ENCODE results near the gene ARHGAP44.

The ARHGAP44 gene

DNA sequence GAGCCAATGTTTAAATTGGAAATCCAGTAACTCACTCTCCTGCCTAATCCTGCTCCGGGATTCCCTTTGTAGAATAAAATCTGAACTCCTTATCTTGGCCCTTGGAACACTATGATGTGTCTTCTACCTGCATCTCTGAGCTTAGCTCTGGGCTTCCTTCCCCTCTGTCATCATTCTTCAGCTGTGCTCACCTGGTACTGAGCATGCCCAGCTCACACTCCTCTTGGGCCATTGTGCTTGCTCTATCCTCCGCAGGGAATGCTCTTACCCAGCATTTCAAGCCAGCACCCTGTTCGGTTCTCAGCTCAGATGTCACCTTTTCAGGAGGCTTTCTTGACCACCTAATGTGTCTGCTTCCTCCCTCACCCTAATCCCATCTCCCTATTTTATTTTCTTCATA lies 112.7 kb downstream of the ARHGAP44 start:
- peaks cover 0 to 11% of the 10 kb centered on the region in 2 donors for H3K36me3 ChIP-seq (ENCODE audit: control insufficient read depth in 1 of 2, insufficient read depth in 2 of 2, low read length in 2 of 2)
- no peaks in the 10 kb centered on the region for H3K27me3 ChIP-seq (ENCODE audit: low read depth, low read length)
- no peaks in the 10 kb centered on the region for H3K4me1 ChIP-seq (ENCODE audit: control insufficient read depth in 1 of 2, insufficient read depth in 2 of 2, low read length in 2 of 2)
- H3K9me3 ChIP-seq (ENCODE audit: control insufficient read depth in 1 of 2, low read length in 2 of 2) = peaks cover 2 to 6% of the 10 kb centered on the region in 2 donors
- H3K4me3 ChIP-seq (ENCODE audit: low read depth in 1 of 2, low read length in 2 of 2) = no peak overlapping the region
- H3K27ac ChIP-seq (ENCODE audit: low read length) = no peak overlapping the region

DNA sequence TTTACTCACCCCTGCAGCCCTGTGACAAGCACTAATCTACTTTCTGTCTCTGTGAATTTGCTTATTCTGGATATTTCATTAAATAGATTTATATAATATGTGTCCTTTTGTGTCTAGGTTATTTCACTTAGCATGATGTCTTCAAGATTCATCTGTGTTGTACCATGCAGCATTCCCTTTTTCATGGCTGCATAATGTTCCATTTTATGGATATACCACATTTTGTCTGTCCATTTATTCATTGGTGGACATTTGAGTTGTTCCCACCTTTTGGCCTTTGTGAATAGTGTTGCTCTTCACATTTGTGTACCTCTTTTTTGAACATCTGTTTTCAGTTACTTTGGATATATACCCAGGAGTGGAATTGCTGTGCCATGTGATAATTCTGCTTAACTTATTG lies 118.2 kb downstream of the ARHGAP44 start:
- Histone ChIP-seq H3K27ac (ENCODE audit: low read length) (no peak overlapping the region), H3K4me3 (ENCODE audit: low read depth in 1 of 2, low read length in 2 of 2) (no peak overlapping the region), H3K4me1 (ENCODE audit: control insufficient read depth in 1 of 2, insufficient read depth in 2 of 2, low read length in 2 of 2) (no peaks in the 10 kb centered on the region), H3K36me3 (ENCODE audit: control insufficient read depth in 1 of 2, insufficient read depth in 2 of 2, low read length in 2 of 2) (peaks cover 0 to 4% of the 10 kb centered on the region in 2 donors), H3K9me3 (ENCODE audit: control insufficient read depth in 1 of 2, low read length in 2 of 2) (peaks cover 3 to 6% of the 10 kb centered on the region in 2 donors), H3K27me3 (ENCODE audit: low read depth, low read length) (no peaks in the 10 kb centered on the region)

GRCh38 chr17:12909046-12909445 lies 119.7 kb downstream of the ARHGAP44 start:
- H3K4me3 ChIP-seq (ENCODE audit: low read depth in 1 of 2, low read length in 2 of 2) = no peak overlapping the region
- no peak overlapping the region for H3K27ac ChIP-seq (ENCODE audit: low read length)
- no peaks in the 10 kb centered on the region for H3K4me1 ChIP-seq (ENCODE audit: control insufficient read depth in 1 of 2, insufficient read depth in 2 of 2, low read length in 2 of 2)
- no peaks in the 10 kb centered on the region for H3K27me3 ChIP-seq (ENCODE audit: low read depth, low read length)
- peaks cover 3 to 6% of the 10 kb centered on the region in 2 donors for H3K9me3 ChIP-seq (ENCODE audit: control insufficient read depth in 1 of 2, low read length in 2 of 2)
- peaks cover 0 to 4% of the 10 kb centered on the region in 2 donors for H3K36me3 ChIP-seq (ENCODE audit: control insufficient read depth in 1 of 2, insufficient read depth in 2 of 2, low read length in 2 of 2)

GRCh38 chr17:12909511-12909910 lies 120.2 kb downstream of the ARHGAP44 start:
- Histone ChIP-seq H3K27ac (ENCODE audit: low read length) (no peak overlapping the region), H3K4me1 (ENCODE audit: control insufficient read depth in 1 of 2, insufficient read depth in 2 of 2, low read length in 2 of 2) (no peaks in the 10 kb centered on the region), H3K36me3 (ENCODE audit: control insufficient read depth in 1 of 2, insufficient read depth in 2 of 2, low read length in 2 of 2) (peaks cover 0 to 4% of the 10 kb centered on the region in 2 donors), H3K9me3 (ENCODE audit: control insufficient read depth in 1 of 2, low read length in 2 of 2) (peaks cover 3 to 6% of the 10 kb centered on the region in 2 donors), H3K4me3 (ENCODE audit: low read depth in 1 of 2, low read length in 2 of 2) (no peak overlapping the region), H3K27me3 (ENCODE audit: low read depth, low read length) (no peaks in the 10 kb centered on the region)

DNA sequence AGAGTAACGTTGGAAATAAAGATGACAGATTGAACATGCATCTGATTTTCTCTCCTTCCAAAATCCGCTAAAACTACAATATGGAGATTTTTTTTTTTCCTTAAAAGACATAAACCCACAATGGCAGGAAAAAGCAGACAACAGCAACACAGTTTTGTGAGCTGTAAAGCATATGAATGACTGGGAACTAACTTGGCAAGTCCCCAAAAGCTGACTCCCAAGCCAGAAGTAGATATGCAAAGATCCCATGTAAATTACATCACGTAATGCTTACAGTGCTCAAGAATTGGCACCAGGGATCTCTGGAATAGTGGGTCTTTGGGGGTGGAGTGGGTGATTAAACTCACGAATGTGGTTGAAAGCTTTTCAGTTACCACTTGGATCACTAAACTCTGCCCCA lies 121.9 kb downstream of the ARHGAP44 start:
- Histone ChIP-seq H3K27me3 (ENCODE audit: low read depth, low read length) (no peaks in the 10 kb centered on the region), H3K36me3 (ENCODE audit: control insufficient read depth in 1 of 2, insufficient read depth in 2 of 2, low read length in 2 of 2) (no peaks in the 10 kb centered on the region), H3K27ac (ENCODE audit: low read length) (no peak overlapping the region), H3K9me3 (ENCODE audit: control insufficient read depth in 1 of 2, low read length in 2 of 2) (peaks cover 3 to 6% of the 10 kb centered on the region in 2 donors), H3K4me1 (ENCODE audit: control insufficient read depth in 1 of 2, insufficient read depth in 2 of 2, low read length in 2 of 2) (no peaks in the 10 kb centered on the region), H3K4me3 (ENCODE audit: low read depth in 1 of 2, low read length in 2 of 2) (no peak overlapping the region)

GRCh38 chr17:12917399-12917798 lies 128.1 kb downstream of the ARHGAP44 start:
- peaks cover 3 to 17% of the 10 kb centered on the region in 2 donors for H3K36me3 ChIP-seq (ENCODE audit: control insufficient read depth in 1 of 2, insufficient read depth in 2 of 2, low read length in 2 of 2)

GRCh38 chr17:12918142-12918541 lies 128.8 kb downstream of the ARHGAP44 start:
- Histone ChIP-seq H3K36me3 (ENCODE audit: control insufficient read depth in 1 of 2, insufficient read depth in 2 of 2, low read length in 2 of 2) (peaks cover 3 to 17% of the 10 kb centered on the region in 2 donors), H3K27ac (ENCODE audit: low read length) (no peak overlapping the region)

More at GRCh38 chr17:12917399-12917798, 128.1 kb downstream of the ARHGAP44 start:
- Histone ChIP-seq H3K27ac (ENCODE audit: low read length) (no peak overlapping the region), H3K4me1 (ENCODE audit: control insufficient read depth in 1 of 2, insufficient read depth in 2 of 2, low read length in 2 of 2) (no peaks in the 10 kb centered on the region), H3K27me3 (ENCODE audit: low read depth, low read length) (no peaks in the 10 kb centered on the region), H3K9me3 (ENCODE audit: control insufficient read depth in 1 of 2, low read length in 2 of 2) (no peaks in the 10 kb centered on the region), H3K4me3 (ENCODE audit: low read depth in 1 of 2, low read length in 2 of 2) (no peak overlapping the region)

GRCh38 chr17:12922120-12922519 lies 132.8 kb downstream of the ARHGAP44 start:
- peaks cover 0 to 11% of the 10 kb centered on the region in 2 donors for H3K36me3 ChIP-seq (ENCODE audit: control insufficient read depth in 1 of 2, insufficient read depth in 2 of 2, low read length in 2 of 2)
- no peaks in the 10 kb centered on the region for H3K4me1 ChIP-seq (ENCODE audit: control insufficient read depth in 1 of 2, insufficient read depth in 2 of 2, low read length in 2 of 2)
- H3K4me3 ChIP-seq (ENCODE audit: low read depth in 1 of 2, low read length in 2 of 2) = no peak overlapping the region
- H3K9me3 ChIP-seq (ENCODE audit: control insufficient read depth in 1 of 2, low read length in 2 of 2) = no peaks in the 10 kb centered on the region
- H3K27ac ChIP-seq (ENCODE audit: low read length) = no peak overlapping the region
- no peaks in the 10 kb centered on the region for H3K27me3 ChIP-seq (ENCODE audit: low read depth, low read length)

More at GRCh38 chr17:12918142-12918541, 128.8 kb downstream of the ARHGAP44 start:
- Histone ChIP-seq H3K4me1 (ENCODE audit: control insufficient read depth in 1 of 2, insufficient read depth in 2 of 2, low read length in 2 of 2) (no peaks in the 10 kb centered on the region), H3K9me3 (ENCODE audit: control insufficient read depth in 1 of 2, low read length in 2 of 2) (no peaks in the 10 kb centered on the region), H3K4me3 (ENCODE audit: low read depth in 1 of 2, low read length in 2 of 2) (no peak overlapping the region), H3K27me3 (ENCODE audit: low read depth, low read length) (no peaks in the 10 kb centered on the region)

DNA sequence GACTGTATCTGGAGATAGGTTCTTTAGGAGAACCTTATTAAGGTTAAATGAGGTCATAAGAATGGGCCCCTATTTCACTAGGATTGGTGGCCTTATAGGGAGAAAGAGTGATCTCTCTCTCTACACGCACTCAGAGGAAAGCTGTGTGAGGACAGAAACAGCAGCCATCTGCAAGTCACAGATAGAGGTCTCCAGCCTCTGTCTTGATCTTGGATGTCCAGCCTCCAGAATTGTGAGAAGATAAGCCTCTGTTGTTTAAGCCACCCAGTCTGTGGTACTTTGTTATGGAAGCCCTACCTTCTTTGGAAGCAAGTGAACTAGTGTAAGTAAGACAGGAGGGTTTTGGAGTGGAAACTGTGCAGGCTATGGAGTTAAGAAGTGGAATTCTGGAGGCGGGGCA lies 135.3 kb downstream of the ARHGAP44 start:
- H3K36me3 ChIP-seq (ENCODE audit: control insufficient read depth in 1 of 2, insufficient read depth in 2 of 2, low read length in 2 of 2) = no peaks in the 10 kb centered on the region
- no peak overlapping the region for H3K4me3 ChIP-seq (ENCODE audit: low read depth in 1 of 2, low read length in 2 of 2)
- no peak overlapping the region for H3K27ac ChIP-seq (ENCODE audit: low read length)
- H3K4me1 ChIP-seq (ENCODE audit: control insufficient read depth in 1 of 2, insufficient read depth in 2 of 2, low read length in 2 of 2) = no peaks in the 10 kb centered on the region
- no peaks in the 10 kb centered on the region for H3K9me3 ChIP-seq (ENCODE audit: control insufficient read depth in 1 of 2, low read length in 2 of 2)
- H3K27me3 ChIP-seq (ENCODE audit: low read depth, low read length) = no peaks in the 10 kb centered on the region

GRCh38 chr17:12927001-12927400 lies 137.7 kb downstream of the ARHGAP44 start:
- no peaks in the 10 kb centered on the region for H3K9me3 ChIP-seq (ENCODE audit: control insufficient read depth in 1 of 2, low read length in 2 of 2)
- H3K4me1 ChIP-seq (ENCODE audit: control insufficient read depth in 1 of 2, insufficient read depth in 2 of 2, low read length in 2 of 2) = no peaks in the 10 kb centered on the region
- no peaks in the 10 kb centered on the region for H3K36me3 ChIP-seq (ENCODE audit: control insufficient read depth in 1 of 2, insufficient read depth in 2 of 2, low read length in 2 of 2)
- no peaks in the 10 kb centered on the region for H3K27me3 ChIP-seq (ENCODE audit: low read depth, low read length)
- H3K4me3 ChIP-seq (ENCODE audit: low read depth in 1 of 2, low read length in 2 of 2) = no peak overlapping the region
- H3K27ac ChIP-seq (ENCODE audit: low read length) = no peak overlapping the region

DNA sequence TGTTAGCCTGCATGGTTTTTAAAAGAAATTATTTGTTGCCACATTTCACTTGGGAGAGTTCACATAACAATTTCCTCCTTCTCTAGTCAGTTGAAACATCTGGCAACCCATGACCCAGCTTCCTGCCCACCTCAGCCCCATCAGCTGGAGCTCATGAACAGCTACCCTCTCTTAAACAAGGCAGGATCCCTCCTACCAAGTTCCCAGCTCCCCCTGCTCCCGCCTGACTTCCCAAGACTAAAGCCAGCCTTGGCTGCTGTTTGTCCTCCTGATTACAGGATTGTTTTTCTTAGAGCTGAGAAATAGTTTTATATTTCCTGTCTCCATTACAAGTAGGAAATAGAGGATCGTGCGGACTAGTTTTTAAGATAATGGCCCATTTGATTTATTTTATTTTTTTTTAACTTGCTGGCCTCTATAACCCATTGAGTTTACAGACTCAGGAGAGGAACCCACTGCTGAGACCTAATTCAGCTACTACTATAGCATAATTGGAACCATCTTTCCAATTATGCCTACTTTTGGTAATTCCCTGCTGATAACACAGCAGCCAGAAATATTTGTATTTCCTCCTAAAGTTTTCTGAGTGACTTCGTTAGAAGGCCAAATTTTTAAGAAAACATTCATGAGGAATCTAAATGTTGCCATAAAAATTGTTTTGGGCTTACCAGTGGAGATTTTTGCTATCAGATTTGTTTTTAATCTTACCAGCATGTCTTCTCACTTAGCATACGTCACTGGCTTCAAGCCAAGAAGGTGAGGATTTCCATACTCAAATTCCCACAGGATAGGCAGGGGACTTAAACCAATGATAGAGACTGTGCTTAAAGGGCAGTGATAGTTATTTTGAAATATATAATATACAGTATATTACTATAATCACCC lies 138.5 kb downstream of the ARHGAP44 start:
- H3K9me3 ChIP-seq (ENCODE audit: control insufficient read depth in 1 of 2, low read length in 2 of 2) = no peaks in the 10 kb centered on the region
- no peak overlapping the region for H3K4me3 ChIP-seq (ENCODE audit: low read depth in 1 of 2, low read length in 2 of 2)
- no peaks in the 10 kb centered on the region for H3K4me1 ChIP-seq (ENCODE audit: control insufficient read depth in 1 of 2, insufficient read depth in 2 of 2, low read length in 2 of 2)
- no peaks in the 10 kb centered on the region for H3K36me3 ChIP-seq (ENCODE audit: control insufficient read depth in 1 of 2, insufficient read depth in 2 of 2, low read length in 2 of 2)
- H3K27me3 ChIP-seq (ENCODE audit: low read depth, low read length) = no peaks in the 10 kb centered on the region
- peak overlapping the region; percentile 33 for H3K27ac ChIP-seq (ENCODE audit: low read length)
